SW 1271 (cell line): Measurements from ENCODE around the gene SENP5.
A peak's percentile ranks its signal among the peaks of the same experiment; 100 is the strongest.
"Not testable (repeated sequence)": the region's sequence is repeated elsewhere in the genome, so short reads cannot be mapped to it uniquely, and the experiment has no call there.

Source experiments
- DNase-seq, 2 experiments: peaks; one replicate each; lab custom pipeline; 2025; lab: John Stamatoyannopoulos, UW

SENP5 gene, protein sequence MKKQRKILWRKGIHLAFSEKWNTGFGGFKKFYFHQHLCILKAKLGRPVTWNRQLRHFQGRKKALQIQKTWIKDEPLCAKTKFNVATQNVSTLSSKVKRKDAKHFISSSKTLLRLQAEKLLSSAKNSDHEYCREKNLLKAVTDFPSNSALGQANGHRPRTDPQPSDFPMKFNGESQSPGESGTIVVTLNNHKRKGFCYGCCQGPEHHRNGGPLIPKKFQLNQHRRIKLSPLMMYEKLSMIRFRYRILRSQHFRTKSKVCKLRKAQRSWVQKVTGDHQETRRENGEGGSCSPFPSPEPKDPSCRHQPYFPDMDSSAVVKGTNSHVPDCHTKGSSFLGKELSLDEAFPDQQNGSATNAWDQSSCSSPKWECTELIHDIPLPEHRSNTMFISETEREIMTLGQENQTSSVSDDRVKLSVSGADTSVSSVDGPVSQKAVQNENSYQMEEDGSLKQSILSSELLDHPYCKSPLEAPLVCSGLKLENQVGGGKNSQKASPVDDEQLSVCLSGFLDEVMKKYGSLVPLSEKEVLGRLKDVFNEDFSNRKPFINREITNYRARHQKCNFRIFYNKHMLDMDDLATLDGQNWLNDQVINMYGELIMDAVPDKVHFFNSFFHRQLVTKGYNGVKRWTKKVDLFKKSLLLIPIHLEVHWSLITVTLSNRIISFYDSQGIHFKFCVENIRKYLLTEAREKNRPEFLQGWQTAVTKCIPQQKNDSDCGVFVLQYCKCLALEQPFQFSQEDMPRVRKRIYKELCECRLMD

DNA sequence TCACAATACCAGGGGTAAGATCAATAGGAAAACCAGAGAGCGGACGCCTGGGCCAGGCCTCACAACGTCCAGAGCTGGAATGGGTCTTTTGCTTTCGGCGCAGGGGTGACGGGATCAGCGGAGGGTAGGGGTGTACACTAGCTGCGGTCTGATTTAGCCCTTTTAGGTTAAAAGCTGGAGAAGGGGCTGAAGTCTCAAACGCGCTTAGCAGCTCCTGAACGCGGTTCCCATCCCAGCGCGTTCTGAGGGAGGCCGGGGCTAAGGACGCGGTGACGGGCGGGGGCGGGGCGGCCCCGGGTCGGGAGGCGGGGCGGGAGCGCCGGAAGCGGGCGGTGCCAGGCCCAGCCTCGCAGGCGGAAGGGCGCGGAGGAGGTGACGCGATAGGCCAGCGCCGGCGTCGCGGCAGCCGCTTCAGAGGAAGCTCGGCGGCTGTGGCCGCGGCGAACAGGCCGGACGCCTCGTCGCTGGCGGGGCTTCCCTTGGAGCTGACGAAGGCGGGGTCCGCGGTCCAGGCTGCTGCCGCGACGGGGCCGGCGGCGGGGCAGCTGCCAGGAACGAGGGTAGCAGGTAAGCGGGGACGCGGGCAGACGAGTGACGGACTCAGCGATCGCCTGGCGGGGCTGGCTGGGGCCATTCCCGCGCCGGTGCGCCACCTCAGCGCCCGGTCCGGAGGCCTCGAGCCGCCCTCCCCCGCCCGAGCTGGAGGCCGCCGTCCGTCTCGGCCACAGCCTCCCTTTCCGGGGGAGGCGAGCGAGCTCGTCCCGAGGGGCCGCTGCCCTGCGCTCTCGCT lies at the start of gene SENP5:
Gene SENP5 (plus strand): TSS at position 414 of the 790 bp plus-strand sequence. CDS start 17,262 bp downstream, outside the sequence.
- peak; percentile 63 to 74 for DNase-seq

DNA sequence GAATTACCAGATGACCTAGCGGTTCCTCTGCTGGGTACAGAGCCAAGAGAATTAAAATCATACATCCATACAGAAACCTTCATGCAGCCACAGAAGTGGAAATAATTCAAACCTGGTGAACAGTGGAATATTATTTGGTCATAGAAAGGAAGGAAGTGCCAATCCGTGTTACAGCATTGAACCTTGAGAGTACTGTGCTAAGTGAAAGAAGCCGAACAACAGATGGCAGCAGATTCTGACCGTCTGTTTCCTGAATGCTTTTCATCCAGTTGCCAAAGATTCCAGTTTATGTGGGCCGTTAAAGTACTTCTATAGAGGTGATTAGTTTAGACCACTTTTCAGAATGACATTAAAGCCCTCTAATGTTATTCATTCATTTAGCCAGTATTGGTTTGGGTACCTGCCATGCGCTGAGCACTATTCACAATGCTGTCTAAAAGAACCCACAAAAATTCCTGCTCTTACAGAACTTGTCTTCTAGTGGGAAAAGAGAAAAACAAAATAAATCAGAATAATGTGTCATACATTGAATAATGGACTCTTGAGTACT lies 45.8 kb upstream of the SENP5 start:
- DNase-seq = no peak

DNA sequence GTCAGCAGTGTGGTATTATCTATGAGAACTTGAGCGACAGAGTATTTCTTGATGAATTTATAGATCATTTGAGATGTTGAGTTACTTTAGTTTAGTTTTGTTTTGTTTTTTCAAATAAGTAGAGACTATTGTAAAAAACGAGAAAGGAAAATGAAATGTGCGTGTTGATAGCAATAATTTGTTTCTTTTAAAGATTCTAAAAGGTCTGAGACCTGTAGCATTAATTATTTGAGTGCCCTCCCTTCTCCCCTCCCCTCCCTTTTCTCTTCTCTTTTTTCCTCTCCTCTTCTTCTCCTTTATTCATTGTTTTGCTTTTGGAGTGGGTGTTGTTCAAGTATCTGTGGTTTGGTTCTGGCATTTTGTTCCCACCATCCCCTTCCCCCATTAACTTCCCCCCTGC lies 38.1 kb upstream of the SENP5 start:
- DNase-seq = not testable (repeated sequence)

DNA sequence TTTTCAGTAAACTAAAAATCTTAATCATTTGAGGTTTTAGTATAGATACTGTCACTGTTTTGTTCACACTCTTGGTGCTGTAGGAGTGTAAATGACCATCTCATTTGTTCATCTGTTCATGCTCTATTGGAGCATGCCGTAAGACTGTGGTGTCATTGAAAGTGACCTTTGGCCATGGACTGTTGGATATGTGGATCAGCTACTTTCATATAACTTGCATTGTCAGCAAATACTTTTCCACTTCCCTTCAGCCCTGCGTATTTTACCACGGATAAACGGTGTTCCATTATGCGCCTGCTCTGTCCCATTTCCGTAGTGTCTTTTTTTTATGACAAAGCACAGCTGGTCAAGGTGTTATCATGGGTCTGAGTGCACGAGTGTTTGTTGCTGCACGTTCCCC lies 32.6 kb upstream of the SENP5 start:
- DNase-seq = no peak

DNA sequence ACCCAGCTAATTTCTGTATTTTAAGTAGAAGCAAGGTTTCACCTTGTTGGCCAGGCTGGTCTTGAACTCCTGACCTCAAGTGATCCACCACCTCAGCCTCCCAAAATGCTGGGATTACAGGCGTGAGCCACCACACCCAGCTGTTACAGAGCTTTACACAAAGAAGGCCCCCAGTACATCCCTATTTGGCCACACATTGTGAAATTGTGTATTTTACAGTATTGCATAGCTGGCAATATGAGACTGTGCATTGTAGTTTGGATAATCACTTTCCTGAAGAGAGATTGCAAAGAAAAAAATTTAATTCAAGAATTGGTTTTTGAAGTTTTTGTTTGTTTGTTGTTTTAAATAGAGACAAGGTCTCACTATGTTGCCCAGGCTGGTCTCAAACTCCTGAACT lies 31.1 kb upstream of the SENP5 start:
- not testable (repeated sequence) for DNase-seq

DNA sequence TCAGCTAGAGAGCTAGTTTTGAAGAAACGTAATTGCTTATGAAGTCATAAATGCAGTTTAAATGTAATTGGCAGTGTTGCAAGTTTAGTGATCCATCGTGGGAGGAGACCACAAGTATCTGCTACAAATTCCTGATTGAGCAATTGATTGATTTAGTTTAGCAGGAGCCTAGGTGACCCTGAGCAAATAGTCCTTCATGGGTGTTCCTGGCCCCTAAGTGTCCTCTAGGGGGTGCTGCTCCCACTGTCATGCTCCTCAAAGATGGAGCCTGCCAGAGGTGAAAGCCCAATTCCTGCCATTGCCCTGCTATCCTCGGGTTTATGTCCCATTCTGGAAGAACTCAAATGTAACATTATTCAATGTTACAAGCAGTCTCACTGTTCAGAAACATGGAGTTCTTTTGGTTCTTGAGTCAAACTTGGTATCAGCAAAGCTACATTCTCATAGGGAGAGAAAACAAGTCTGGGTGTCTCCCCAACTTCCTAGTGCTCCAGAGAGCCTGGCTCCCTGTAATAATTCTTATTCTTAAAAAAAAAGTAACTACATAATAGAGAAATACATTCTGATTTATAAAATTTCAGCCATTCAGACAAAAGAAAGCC lies 29.8 kb upstream of the SENP5 start:
- DNase-seq = peak in 1 of 2 experiments; percentile 45

DNA sequence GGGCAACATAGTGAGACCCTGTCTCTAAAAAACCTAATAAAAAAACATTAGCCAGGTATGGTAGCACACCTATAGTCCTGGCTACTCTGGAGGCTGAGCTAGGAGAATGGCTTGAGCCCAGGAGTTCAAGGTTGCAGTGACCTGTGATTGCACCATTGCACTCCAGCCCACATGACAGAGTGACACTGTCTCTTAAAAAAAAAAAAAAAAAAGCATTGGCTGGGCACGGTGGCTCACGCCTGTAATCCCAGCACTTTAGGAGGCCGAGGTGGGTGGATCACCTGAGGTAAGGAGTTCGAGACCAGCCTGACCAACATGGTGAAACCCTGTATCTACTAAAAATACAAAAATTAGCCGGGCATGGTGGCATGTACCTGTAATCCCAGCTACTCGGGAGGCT lies 28.4 kb upstream of the SENP5 start:
- not testable (repeated sequence) for DNase-seq

DNA sequence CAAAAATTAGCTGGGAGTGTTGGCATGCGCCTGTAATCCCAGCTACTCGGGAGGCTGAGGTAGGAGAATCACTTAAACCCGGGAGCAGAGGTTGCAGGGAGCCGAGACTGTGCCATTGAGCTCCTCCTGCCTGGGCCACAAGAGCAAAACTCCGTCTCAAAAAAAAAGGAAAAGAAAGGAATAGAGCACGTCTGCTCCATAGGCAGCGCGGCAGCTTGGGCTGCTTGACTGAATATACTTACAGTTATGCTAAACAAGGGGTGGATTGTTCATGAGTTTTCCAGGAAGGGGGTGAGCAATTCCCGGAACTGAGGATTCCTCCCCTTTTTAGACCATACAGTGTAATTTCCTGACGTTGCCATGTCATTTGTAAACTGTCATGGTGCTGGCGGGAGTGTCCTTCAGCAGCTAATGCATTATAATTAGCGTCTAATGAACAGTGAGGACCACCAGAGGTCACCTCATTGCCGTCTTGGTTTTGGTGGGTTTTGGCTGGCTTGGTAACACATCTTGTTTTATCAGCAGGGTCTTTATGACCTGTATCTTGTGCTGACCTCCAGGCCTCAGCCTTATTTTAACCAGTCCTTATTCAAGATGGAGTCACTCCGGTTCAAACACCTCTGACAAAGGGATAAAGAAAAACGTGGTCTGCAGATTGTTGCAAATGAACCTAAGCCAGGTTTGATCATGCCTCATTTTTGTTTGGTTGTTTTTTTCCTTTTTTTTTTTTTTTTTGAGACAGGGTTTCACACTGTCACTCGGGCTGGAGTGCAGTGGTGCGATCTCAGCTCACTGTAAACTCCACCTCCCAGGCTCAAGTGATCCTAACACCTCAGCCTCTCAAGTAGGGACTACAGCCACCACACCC lies 24.9 kb upstream of the SENP5 start:
- DNase-seq = no peak

DNA sequence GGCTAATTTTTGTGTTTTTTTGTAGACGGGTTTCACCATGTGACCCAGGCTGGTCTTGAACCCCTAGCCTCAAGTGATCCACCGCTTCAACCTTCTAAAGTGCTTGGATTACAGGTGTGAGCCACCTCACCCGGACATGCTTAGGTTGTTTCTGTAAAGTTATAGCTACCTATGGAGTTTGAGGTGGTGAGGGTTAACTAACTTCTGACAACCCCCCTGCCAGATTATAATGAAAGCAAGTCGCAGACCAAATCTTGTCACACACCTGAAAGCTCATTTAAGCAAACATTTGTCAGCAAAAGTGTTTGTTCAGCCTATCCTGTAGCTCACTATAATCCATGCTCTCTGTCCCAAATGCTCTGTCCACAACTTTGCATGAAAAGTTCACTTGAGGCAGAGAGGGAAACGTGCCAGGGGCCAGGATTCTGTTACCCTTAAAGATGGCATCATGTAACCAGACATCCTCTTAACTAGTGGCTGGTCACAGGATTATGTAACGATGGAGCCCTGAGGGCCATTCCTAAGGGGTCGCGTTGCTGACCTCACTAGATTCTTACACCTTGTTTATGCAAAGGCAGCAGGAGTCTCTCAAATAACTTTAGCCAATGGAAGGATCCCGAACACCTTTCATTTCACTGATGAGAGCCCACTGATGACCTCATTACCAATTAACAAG lies 24.1 kb upstream of the SENP5 start:
- DNase-seq = no peak

DNA sequence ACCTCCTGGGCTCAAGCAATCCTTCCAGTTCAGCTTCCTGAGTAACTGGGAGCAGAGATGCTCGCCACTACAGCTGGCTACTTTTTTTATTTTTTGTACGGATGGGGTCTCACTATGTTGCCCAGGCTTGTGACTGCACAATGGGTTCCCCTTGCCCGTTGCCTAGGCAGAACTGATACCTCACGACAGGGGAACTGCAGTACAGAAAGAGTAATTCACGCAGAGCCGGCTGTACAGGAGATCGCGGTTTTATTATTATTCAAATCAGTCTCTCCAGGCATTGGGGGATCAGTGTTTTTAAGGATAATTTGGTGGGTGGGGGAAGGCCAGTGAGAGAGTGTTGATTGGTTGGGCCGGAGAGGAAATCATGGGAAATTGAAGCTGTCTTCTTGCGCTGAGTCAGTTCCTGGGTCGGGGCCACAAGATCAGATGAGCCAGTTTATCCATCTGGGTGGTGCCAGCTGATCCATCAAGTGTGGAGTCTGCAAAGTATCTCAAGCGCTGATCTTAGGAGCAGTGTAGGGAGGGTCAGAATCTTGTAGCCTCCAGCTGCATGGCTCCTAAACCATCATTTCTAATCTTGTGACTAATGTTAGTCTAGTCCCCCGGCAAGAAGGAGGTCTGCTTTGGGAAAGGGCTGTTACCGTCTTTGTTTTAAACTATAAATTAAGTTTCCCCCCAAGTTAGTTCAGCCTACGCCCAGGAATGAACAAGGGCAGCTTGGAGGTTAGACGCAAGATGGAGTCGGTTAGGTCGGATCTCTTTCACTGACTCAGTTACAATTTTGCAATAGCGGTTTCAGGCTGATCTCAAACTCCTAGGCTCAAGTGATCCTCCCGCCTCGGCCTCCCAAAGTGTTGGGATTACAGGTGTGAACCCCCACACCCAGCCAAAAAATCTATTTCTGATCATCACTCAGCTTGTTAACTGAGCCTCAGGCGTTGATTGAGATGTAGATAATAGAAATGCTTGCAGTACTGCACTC lies 23.2 kb upstream of the SENP5 start:
- DNase-seq = not testable (repeated sequence)

DNA sequence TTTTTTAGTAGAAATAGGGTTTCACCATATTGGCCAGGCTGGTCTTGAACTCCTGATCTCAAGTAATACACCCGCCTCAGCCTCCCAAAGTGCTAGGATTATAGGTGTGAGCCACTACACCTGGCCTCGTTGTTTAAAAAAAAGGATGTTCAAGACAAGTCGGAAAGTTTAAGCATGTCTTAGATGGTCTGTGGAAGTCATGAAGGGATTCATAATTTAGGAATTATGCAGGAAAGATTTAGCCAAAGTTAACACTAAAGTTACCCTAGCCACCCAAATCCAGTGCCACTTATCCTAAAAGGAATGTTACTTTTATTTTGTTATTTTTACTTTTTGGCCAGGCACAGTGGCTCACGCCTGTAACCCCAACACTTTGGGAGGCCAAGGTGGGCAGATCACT lies 19.3 kb upstream of the SENP5 start:
- DNase-seq = not testable (repeated sequence)

DNA sequence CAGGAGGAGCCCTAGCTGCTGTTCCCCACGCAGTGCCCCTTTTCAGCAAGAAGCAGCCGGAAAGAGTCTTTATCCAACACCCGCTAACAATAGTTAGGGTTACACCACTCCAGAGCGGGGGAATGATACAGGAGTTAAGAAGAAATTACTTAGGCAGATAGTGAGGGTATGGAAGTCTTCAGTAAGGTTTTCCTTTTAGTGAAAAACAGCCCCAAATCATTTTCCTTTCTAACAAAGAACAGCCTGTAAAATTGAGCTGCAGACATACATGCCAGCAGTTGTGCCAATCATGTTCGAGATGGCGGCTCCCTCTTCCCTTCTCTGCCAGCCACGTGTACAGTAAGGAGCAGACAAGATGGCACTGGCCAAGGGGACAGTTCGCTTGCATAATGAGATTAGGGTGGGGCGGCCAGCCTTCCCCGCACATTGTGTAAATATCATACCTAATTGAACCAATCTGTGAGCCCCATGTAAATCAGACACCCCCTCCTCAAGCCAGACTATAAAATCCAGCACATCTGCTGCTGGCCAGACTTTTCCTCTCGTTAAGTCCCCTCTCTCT lies 18.5 kb upstream of the SENP5 start:
- DNase-seq = no peak

DNA sequence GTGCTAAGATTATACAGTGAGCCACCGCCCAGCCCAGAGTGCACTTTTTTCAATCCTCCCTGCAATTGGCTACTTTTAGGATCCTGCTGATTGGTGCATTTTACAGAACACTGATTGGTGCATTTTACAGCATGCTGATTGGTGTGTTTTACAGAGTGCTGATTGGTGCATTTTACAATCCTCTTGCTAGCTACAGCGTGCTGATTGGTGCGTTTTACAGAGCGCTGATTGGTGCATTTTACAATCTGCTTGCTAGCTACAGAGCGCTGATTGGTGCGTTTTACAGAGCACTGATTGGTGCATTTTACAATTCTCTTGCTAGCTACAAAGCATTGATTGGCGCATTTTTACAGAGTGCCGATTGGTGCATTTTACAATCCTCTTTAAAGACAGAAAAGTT lies 4.7 kb upstream of the SENP5 start:
- DNase-seq = not testable (repeated sequence)

DNA sequence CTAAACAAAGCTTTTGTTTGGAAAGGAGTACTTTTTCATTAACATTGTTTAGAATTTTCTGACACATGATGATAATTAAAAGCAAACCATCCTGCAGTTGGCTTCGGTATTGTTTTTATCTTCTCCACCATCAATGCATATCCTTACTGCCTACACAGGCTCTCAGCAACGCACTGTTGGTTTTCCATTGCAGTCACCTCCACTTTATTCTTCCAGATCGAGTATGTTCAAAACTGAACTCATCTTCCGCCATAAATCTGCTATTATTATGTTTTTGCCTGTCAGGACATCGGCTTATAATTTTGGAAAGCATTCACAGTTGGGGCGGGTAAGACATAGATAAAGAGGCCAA lies 589 bp upstream of the SENP5 start:
- DNase-seq = no peak

DNA sequence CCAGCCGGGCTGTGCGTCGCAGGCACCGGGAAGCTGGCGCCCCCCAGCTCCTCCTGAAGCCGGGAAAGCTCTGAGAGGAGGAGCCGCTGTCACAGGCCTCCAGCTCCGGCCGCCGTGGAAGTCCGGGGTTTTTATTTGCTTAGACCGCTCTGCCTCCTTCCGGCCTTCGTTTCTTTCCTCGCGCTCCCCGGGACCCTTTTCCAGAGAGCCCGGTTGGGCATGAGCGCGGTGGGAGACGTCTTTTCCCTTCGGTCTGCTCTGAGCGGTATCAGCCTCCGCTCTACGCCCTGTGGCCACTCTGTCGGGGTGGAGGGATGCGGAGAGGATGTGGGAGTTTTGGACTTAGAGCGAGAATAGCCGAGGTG lies 559 bp downstream of the SENP5 start:
- DNase-seq = no peak

DNA sequence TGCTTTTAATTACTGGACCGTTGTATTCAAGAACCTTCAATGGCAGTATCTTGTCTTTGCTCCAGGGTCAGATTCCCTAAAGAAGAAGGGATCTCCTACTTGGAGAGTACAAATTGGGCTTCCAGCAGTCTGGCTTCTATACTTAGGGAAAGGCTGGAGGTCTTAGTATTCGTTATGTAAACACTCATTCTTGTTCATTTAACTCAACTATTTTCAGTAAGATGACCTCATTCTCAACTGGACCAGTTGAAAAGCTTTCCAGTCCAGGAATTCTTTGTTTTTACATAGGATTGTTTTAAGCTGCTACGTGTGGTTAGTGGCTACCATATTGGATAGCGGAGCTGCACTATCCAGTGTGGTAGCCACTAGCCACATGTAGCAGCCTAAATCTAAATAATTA lies 4.6 kb downstream of the SENP5 start:
- no peak for DNase-seq

DNA sequence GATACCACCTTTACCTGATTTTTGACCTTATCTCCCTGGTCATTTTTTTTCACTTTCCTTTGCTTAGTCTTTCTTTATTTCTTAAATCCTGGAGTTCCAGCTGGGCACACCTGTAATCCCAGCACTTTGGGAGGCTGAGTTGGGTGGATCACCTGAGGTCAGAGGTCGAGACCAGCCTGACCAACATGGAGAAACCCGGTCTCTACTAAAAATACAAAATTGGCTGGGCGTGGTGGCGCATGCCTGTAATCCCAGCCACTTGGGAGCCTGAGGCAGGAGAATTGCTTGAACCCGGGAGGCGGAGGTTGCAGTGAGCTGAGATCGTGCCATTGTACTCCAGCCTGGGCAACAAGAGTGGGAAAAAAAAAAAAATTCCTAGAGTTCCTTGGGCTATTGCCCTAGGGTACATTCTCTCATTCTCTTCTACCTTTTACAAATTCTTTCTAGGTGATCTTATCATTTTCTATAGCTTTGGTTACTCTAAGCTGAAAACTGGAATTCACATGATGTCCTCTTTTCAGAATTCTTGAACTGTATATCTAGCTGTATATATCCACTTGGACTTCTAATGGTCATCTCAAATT lies 6.9 kb downstream of the SENP5 start:
- DNase-seq = not testable (repeated sequence)

DNA sequence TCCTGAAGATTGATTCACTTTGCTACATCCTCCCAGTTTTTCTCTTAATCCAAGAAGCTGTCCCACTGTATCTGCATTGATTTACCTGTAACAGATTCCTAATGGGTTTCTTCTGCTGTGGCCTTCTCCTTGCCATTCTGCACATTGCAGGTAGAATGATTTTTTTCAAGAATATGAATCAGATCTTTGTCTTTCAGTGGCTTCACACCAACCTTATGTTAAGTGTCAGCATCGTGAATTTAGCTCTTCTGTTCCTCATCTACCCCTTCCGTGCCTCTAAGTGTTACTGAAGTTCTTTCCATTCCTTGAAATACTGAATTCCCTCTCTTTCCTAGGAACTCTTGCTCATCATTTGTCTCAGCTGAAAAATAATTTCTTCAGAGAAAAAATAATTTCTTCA lies 7.5 kb downstream of the SENP5 start:
- DNase-seq = no peak
